Hippocampal formation (tissue), 2 donors: ENCODE measurements around the gene GABRP.
"Not testable (repeated sequence)": the region's sequence is repeated elsewhere in the genome, so short reads cannot be mapped to it uniquely, and the experiment has no call there.

Experiments
- DNase-seq, 2 donors: peaks; one replicate each; lab custom pipeline; 2025; lab: John Stamatoyannopoulos, UW

GABRP gene

GRCh38 chr5:170792878-170793277 is 9.4 kb downstream of the GABRP start:
- DNase-seq = no peak

GRCh38 chr5:170795154-170795553 is 11.6 kb downstream of the GABRP start:
- no peak for DNase-seq

- no peak for DNase-seq
These were observed 22.1 kb downstream of the GABRP start for GRCh38 chr5:170805666-170806065.

DNA sequence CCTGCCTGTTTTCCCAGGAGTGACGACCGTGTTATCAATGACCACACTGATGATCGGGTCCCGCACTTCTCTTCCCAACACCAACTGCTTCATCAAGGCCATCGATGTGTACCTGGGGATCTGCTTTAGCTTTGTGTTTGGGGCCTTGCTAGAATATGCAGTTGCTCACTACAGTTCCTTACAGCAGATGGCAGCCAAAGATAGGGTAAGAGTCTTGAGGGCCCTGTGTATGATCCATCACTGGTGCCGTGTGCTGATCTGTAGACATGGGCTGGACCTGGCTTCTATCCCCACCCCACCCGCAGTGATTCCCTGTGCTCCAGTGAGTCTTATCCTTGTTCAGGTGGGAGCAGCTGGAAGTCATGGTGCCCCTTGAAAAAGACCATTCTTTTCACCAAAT is 26.0 kb downstream of the GABRP start:
- peak in 1 of 2 donors; percentile 1 for DNase-seq

- DNase-seq = no peak
These were observed 28.2 kb downstream of the GABRP start for GRCh38 chr5:170811719-170812118.

DNA sequence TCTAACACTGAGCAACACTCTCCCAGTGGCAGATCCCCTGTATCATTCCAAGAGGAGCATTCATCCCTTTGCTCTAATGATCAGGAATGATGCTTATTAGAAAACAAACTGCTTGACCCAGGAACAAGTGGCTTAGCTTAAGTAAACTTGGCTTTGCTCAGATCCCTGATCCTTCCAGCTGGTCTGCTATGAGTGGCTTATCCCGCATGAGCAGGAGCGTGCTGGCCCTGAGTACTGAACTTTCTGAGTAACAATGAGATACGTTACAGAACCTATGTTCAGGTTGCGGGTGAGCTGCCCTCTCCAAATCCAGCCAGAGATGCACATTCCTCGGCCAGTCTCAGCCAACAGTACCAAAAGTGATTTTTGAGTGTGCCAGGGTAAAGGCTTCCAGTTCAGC is 29.7 kb downstream of the GABRP start:
- no peak for DNase-seq

DNA sequence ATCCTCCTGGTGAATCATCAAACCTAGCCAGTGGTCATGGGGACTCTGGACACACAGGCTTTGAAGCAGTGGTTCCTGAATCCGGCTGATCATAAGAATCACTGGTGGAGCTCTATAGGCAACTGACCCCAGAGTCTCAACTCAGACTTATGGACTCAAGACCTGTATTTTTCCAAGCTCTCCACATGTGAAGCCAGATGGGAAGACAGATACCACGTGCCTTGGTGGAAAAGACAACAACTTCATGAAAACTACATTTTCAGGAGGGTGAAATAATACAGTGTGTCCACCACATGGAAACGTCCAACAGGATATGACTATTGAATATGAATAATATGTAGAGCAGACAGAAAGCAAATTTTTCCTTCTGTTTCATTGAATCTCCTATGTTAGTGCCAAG is 33.7 kb downstream of the GABRP start:
- no peak for DNase-seq

DNA sequence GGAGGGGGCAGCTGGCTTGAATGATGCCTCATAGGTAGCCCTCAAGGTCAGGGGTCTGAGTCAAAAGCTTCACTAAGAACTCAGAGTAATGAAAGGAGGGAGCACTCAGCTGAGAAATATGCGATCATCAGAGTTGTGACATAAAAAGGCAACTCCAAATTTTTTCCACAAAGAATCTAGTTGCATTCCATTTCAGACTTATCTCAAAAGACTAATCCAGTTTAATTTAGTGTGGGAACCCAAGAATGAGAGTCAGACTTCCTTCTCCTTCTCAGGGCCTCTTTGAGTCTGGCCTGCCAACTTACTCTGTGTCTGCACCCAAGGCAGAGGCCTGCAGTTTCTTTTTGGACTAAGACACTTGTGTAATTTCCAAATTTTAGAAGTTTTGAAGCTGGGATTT is 34.7 kb downstream of the GABRP start:
- DNase-seq = no peak

GRCh38 chr5:170819824-170820223 is 36.3 kb downstream of the GABRP start:
- no peak for DNase-seq

DNA sequence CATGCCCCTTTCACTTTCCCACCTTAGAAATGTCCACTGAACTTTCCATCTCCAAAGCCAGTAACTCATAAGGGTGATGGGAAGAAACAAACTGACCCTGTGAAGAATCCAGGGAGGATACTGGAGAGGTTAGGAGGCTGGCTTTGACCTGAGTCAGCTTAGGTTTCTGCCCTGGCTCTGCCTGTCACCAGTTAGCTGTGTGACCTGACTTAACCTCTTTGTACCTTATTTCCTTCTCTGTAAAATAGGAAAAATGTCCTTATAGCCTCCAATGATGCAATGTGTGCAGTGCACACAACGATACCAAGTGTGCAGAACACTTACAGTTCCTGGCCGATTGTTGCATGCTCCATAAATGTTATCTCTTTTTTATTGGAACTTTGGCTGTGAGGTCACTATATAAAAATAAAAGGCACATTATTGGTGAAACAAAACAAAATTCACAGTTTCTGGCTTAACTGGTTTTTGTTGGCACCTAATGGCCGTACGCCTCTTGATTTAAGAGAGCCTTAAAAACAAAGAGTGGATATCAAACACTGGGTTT is 37.8 kb downstream of the GABRP start:
- no peak for DNase-seq

DNA sequence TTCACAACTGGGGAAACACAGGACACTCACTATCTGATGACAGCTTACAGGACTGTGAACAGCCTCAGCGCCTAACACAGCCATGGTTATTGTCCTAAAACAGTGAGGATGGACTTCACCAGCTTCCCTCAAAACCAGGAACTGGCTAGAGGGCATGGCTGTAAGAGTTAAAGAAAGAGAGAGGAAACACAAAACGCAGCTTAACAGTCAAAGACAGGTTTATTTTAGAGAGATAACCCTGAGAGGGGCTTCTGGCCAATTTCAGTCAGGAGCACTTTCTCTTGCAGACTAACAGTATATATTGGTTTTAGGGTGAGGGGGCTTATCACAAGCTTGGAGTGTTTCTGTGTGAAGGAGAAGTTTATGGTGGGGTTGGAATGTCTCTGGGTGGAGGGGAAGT is 42.6 kb downstream of the GABRP start:
- no peak for DNase-seq

- no peak for DNase-seq
These were observed 48.7 kb downstream of the GABRP start for GRCh38 chr5:170832241-170832640.

GRCh38 chr5:170833981-170834380 is 50.5 kb downstream of the GABRP start:
- not testable (repeated sequence) for DNase-seq

- no peak for DNase-seq
These were observed 52.7 kb downstream of the GABRP start for GRCh38 chr5:170836226-170836625.

DNA sequence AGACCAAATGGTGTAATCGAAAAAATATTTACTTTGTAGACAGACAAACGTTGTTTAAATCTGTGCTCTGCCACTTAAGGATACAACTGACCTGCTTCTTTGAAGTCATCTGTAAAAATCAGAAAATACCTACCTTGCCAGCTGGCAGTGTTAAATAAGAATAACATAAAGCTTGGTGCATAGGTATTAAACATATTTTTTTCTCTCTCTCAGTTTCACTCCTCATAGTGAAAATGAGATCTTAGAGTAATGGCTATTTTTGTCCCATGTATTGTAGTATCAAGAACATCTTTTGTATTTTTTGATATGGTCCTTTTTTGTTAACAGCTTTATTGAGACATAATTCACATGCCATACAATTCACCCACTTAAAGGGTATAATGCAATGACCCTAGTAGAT is 60.3 kb downstream of the GABRP start:
- DNase-seq = no peak

GRCh38 chr5:170844651-170845050 is 61.1 kb downstream of the GABRP start:
- DNase-seq = no peak

- no peak for DNase-seq
These were observed 62.9 kb downstream of the GABRP start for GRCh38 chr5:170846416-170846815.

DNA sequence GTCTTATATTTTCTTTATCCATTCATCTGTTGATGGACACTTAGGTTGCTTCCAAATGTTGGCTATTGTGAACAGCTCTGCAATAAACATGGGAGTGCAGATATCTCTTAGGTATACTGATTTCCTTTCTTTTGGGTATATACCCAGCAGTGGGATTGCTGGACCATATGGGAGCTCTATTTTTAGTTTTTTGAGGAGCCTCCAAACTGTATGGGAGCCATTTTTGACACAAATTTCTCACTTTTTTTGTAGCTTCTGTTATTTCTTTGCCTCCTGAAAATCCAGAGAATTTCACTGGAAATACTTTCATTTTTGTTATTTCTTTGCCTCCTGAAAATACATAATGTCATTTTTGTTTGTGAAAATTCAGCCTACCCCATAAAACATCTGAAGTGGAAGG is 63.3 kb downstream of the GABRP start:
- no peak for DNase-seq

DNA sequence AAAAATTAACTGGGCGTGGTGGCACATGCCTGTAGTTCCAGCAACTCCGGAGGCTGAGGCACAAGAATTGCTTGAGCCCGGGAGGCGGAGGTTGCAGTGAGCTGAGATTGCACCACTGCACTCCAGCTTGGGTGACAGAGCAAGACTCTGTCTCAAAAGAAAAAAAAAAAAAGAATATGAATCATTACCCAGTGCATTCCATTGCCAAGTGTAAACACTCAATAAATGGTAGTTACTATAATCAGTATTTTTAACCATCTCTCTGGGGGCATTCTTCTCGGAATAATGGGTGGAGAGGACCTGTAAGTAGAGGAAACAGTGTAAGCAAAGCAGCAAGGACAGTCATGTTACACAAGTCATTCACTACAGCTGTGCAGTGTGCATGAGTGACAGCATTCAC is 64.5 kb downstream of the GABRP start:
- DNase-seq = no peak

GRCh38 chr5:170849374-170849773 is 65.8 kb downstream of the GABRP start:
- no peak for DNase-seq

- no peak for DNase-seq
These were observed 71.0 kb downstream of the GABRP start for GRCh38 chr5:170854566-170854965.

- DNase-seq = no peak
These were observed 73.5 kb downstream of the GABRP start for GRCh38 chr5:170857066-170857465.

DNA sequence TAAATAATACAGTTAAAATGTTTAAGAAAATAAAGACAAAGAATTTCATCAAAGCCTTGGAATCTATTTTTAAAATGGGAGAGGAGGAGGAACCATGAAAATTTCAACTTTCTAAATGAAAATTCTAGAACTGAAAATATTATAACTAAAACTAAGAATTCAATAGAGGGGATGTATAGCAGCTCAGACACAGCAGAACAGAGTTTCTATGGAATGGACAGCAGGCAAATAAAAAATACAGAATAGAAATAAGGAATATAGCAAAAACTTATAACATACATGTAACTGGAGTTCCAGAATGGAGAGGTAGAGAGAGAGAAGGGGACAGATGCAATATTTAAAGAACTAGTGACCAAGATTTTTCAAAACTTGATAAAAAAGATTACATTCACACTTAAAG is 76.9 kb downstream of the GABRP start:
- no peak for DNase-seq

DNA sequence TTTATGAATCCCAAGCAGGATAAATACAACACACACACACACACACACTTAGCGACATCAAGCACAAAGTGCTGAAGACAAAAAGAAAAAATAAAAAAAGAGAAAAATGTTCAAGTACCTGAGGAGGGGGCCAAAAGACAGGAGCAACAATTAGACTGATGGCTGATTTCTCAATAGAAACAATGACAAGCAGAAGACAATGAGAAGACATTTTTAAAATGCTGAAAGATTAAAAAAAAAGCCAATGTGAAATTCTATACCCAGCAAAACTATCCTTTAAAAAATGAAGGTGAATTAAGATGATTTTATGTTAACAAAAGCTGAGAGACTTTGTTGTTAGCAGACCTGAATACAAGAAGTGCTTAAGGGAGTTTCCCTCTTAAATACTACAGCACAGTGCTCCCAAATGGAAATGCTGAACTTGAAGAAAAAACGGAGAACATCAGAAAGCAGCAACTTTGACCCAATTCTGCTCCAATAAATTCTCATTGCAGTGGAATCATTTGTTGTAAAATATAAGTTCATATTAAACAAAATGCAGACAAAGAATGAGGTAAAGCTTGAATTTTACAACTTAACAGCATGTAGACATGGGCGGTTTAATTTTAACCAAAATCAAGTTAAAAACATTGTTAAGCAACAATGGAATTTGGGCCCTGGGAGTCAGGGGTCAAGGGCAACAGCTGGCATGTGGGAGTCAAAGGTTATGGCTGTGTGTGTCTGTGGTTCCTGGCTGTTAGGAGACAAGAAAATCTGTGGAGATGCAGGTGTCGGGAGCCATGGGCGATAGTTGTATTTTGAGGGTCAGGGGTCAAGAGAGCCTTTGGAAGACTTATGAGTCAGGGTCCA is 77.5 kb downstream of the GABRP start:
- DNase-seq = no peak
